GM12801 (cell line): ENCODE data around the gene HTRA3.

Source experiments
- CTCF ChIP-seq: IDR thresholded peaks from one replicate; pipeline ENCODE4 v1.5.1; 2011; ENCODE audit warnings: control low read depth; ENCODE audit not compliant: insufficient read length; ENCODE audit errors: extremely low read depth

The HTRA3 gene

GRCh38 chr4:8251110-8251883 is 18.3 kb upstream of the HTRA3 start:
- no peak for TF ChIP-seq CTCF

GRCh38 chr4:8252301-8253173 is 17.0 kb upstream of the HTRA3 start:
- no peak for TF ChIP-seq CTCF

- no peak for TF ChIP-seq CTCF
These were observed 15.5 kb upstream of the HTRA3 start for GRCh38 chr4:8254076-8254475.

- no peak for TF ChIP-seq CTCF
These were observed 13.7 kb upstream of the HTRA3 start for GRCh38 chr4:8255698-8256441.

- no peak for TF ChIP-seq CTCF
These were observed 11.7 kb upstream of the HTRA3 start for GRCh38 chr4:8257854-8258253.

- no peak for TF ChIP-seq CTCF
These were observed 10.9 kb upstream of the HTRA3 start for GRCh38 chr4:8258552-8259212.
